Hepatocyte (in vitro differentiated cells): ENCODE results near the gene DBF4B. TPM values are rescaled to one million over a fixed set of nuclear protein-coding genes. Genes with fewer than 3 reads are reported as not detected.
"Not testable (repeated sequence)": the region's sequence is repeated elsewhere in the genome, so short reads cannot be mapped to it uniquely, and the experiment has no call there.

Source experiments
- DNase-seq: peaks from one replicate; pipeline ENCODE4 v3.0.0-alpha.2; 2016; ENCODE audit warnings: low spot score
- H2AFZ ChIP-seq: fragments of 200-600 bp; sonication (generic); 2 replicates; pipeline ENCODE4 v1.6.0; 2016; ENCODE audit warnings: antibody characterized with exemption, mild to moderate bottlenecking
- H3K27ac ChIP-seq: fragments of 200-600 bp; sonication (generic); 2 replicates; pipeline ENCODE4 v1.5.1; 2016; ENCODE audit warnings: mild to moderate bottlenecking
- H3K27me3 ChIP-seq: fragments of 200-600 bp; sonication (generic); 2 replicates; pipeline ENCODE4 v1.6.1; 2016
- H3K36me3 ChIP-seq: fragments of 200-600 bp; sonication (generic); replicated peaks from 2 replicates; pipeline ENCODE4 v1.5.1; 2016; ENCODE audit warnings: low read depth; ENCODE audit not compliant: insufficient read depth
- H3K4me1 ChIP-seq: fragments of 200-600 bp; sonication (generic); 2 replicates; pipeline ENCODE4 v1.5.1; 2016; ENCODE audit warnings: mild to moderate bottlenecking, moderate library complexity; ENCODE audit not compliant: insufficient read depth
- H3K4me2 ChIP-seq: fragments of 200-600 bp; sonication (generic); 2 replicates; pipeline ENCODE4 v1.6.0; 2016
- H3K4me3 ChIP-seq: fragments of 200-600 bp; sonication (generic); 2 replicates; pipeline ENCODE4 v1.5.1; 2016; ENCODE audit warnings: mild to moderate bottlenecking
- H3K79me2 ChIP-seq: fragments of 200-600 bp; sonication (generic); 2 replicates; pipeline ENCODE4 v1.6.0; 2017; ENCODE audit warnings: mild to moderate bottlenecking
- H3K9me2 ChIP-seq: fragments of 200-600 bp; sonication (generic); replicated peaks from 2 replicates; pipeline ENCODE4 v1.6.0; 2017; ENCODE audit warnings: mild to moderate bottlenecking; ENCODE audit not compliant: insufficient read depth
- H3K9me3 ChIP-seq: fragments of 200-600 bp; sonication (generic); 2 replicates; pipeline ENCODE4 v1.5.1; 2016; ENCODE audit warnings: low read depth, mild to moderate bottlenecking
- H4K20me1 ChIP-seq: fragments of 200-600 bp; sonication (generic); 2 replicates; pipeline ENCODE4 v1.6.0; 2016; ENCODE audit warnings: mild to moderate bottlenecking; ENCODE audit not compliant: insufficient read depth, poor library complexity, severe bottlenecking
- EZH2 ChIP-seq: fragments of 200-600 bp; sonication (generic); IDR thresholded peaks from 2 replicates; pipeline ENCODE4 v1.6.1; 2016; ENCODE audit warnings: antibody characterized with exemption, mild to moderate bottlenecking, borderline replicate concordance
- EZH2phosphoT487 ChIP-seq: fragments of 200-600 bp; sonication (generic); IDR thresholded peaks from one replicate; pipeline ENCODE4 v1.6.1; 2018; ENCODE audit warnings: antibody characterized with exemption, mild to moderate bottlenecking, low read depth, moderate library complexity; ENCODE audit not compliant: unreplicated experiment, severe bottlenecking
- WGBS: methylation state at CpG from one replicate; pipeline ENCODE4 v1.1.6; 2016; ENCODE audit warnings: low lambda C conversion rate; ENCODE audit errors: missing lambda C conversion rate; 5-methylcytosine and 5-hydroxymethylcytosine counted together
- polyA plus RNA-seq: library from polyadenylated mRNA; unstranded; fragments of >200 nt; fragmentation: Nextera tagmentation; extraction: Ambion mirVana; gene quantifications from 2 replicates; pipeline ENCODE4 v1.2.1, GENCODE V29; 2016
- total RNA-seq: library from RNA; depleted of rRNA; stranded (reverse); fragments of >200 nt; gene quantifications from 2 replicates; pipeline ENCODE4 v1.2.3, GENCODE V29; 2014
- TF ChIP-seq, protein P1 (sequence below): fragments of 200-600 bp; sonication (generic); IDR thresholded peaks from 2 replicates; pipeline ENCODE4 v1.5.1; 2016; ENCODE audit warnings: antibody characterized with exemption, mild to moderate bottlenecking; ENCODE audit not compliant: poor library complexity

DBF4B gene
- total and polyA plus RNA-seq, 2 experiments from 2014 or later: 3.4 to 4.1 TPM

DNA sequence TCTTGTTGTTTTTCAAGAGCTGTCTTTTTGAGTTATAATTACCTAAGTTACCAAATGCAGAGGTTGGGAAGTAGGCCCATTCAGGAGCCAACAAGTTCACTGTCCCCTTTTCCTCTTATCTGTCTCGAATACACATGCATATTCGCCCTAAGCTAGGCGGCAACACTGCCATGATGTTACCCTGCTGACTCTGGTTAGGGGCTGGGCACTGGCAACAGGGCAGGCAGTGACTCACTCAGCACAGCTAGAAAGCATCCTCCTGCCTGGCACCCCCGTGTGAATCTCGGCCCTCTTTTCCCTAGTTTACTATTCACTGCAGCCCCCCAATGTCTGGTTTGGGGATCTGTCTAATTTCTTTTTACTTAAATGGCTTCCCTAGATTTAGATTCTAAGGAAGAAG, 13.8 kb downstream of the DBF4B start:
- H3K9me2 ChIP-seq: no peaks in the 10 kb centered on the region
- WGBS: 86% methylated on average over 5 of the region's 5 CpGs

DNA sequence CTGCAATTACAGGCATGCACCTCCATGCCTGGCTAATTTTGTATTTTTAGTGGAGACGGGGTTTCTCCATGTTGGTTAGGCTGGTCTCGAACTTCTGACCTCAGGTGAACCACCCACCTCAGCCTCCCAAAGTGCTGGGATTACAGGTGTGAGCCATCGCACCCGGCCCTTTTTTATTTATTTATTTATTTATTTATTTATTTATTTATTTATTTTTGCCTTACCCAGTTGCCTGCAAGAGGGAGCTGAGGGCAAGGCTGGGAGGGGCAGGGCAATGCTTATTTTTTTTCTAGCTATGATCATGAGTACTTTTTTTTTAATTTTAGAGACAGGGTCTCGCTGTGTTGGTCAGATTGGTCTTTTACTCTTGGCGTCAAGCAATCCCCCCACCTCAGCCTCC, 17.7 kb downstream of the DBF4B start:
- H3K4me1 ChIP-seq, H3K27me3 ChIP-seq, H3K36me3 ChIP-seq, H3K79me2 ChIP-seq, H3K4me2 ChIP-seq, H3K9me3 ChIP-seq, H3K9me2 ChIP-seq, H4K20me1 ChIP-seq, DNase-seq, H3K27ac ChIP-seq, H2AFZ ChIP-seq, H3K4me3 ChIP-seq: not testable (repeated sequence)
- 99% methylated on average over 6 of the region's 6 CpGs for WGBS

More for the DNA sequence above, 13.8 kb downstream of the DBF4B start:
- Histone ChIP-seq H2AFZ (no peak overlapping the region), H3K4me2 (no peak overlapping the region), H3K79me2 (no peaks in the 10 kb centered on the region), H3K36me3 (no peaks in the 10 kb centered on the region), H3K4me3 (no peak overlapping the region), H3K27me3 (no peaks in the 10 kb centered on the region), H3K4me1 (no peaks in the 10 kb centered on the region), H4K20me1 (no peaks in the 10 kb centered on the region), H3K27ac (no peak overlapping the region), H3K9me3 (no peaks in the 10 kb centered on the region)
- no peak for DNase-seq
- TF ChIP-seq, protein P1, sequence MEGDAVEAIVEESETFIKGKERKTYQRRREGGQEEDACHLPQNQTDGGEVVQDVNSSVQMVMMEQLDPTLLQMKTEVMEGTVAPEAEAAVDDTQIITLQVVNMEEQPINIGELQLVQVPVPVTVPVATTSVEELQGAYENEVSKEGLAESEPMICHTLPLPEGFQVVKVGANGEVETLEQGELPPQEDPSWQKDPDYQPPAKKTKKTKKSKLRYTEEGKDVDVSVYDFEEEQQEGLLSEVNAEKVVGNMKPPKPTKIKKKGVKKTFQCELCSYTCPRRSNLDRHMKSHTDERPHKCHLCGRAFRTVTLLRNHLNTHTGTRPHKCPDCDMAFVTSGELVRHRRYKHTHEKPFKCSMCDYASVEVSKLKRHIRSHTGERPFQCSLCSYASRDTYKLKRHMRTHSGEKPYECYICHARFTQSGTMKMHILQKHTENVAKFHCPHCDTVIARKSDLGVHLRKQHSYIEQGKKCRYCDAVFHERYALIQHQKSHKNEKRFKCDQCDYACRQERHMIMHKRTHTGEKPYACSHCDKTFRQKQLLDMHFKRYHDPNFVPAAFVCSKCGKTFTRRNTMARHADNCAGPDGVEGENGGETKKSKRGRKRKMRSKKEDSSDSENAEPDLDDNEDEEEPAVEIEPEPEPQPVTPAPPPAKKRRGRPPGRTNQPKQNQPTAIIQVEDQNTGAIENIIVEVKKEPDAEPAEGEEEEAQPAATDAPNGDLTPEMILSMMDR: no peak
- TF ChIP-seq EZH2phosphoT487 (no peak), EZH2 (no peak)

DNA sequence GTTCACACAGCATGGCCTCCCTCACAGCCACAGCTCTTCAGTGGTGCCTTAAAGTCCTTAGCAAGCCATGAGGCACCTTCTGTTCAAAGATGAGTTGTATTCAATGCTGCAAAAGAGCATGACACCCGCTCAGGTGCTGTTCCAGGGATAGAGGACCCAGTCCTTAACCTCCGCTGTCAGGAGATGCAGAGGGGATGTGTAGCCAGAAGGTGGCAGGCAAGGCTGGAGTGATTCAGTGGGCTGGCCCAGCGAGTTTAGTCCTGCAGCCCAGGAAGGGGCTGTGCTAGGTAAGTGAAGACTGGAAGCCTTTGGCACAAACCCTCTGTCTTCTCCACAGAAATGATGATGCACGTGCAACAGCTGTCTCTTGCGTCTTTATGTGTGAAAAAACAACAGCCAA, 25.3 kb downstream of the DBF4B start:
- no peaks in the 10 kb centered on the region for H4K20me1 ChIP-seq
- H3K36me3 ChIP-seq: no peaks in the 10 kb centered on the region
- H3K27me3 ChIP-seq: no peaks in the 10 kb centered on the region
- H3K27ac ChIP-seq: no peak overlapping the region
- 80% methylated on average over 5 of the region's 5 CpGs for WGBS
- no peaks in the 10 kb centered on the region for H3K9me3 ChIP-seq
- no peak overlapping the region for H3K4me2 ChIP-seq
- H3K9me2 ChIP-seq: no peaks in the 10 kb centered on the region
- DNase-seq: peak; percentile 37
- no peak overlapping the region for H2AFZ ChIP-seq
- no peak overlapping the region for H3K4me3 ChIP-seq
- TF ChIP-seq, protein P1: peak; percentile 30
- TF ChIP-seq EZH2phosphoT487 (no peak), EZH2 (no peak)
- no peaks in the 10 kb centered on the region for H3K4me1 ChIP-seq
- H3K79me2 ChIP-seq: no peaks in the 10 kb centered on the region

DNA sequence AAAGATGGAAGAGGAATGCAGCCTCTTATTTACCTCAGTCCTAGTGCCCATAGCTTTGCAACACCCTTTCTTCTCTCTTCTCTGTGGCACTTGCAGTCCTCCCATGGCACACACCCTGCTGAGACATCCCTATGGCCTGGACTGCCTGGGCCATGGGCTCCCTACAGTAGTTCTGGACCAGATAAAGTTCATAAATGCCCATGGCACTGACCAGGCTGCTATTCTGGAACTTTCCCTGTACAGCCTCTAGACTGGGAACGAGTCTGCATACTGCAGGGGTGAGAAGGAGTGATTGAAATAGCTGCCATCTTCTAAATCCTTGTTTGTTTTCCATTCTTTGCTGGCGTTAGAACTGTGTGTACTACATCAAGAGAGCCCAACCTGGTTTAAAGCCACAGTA, 25.8 kb downstream of the DBF4B start:
- Histone ChIP-seq H3K27ac (no peak overlapping the region), H2AFZ (no peak overlapping the region), H3K27me3 (no peaks in the 10 kb centered on the region), H3K9me3 (no peaks in the 10 kb centered on the region), H3K4me2 (no peak overlapping the region), H4K20me1 (no peaks in the 10 kb centered on the region), H3K79me2 (no peaks in the 10 kb centered on the region), H3K4me3 (no peak overlapping the region), H3K4me1 (no peaks in the 10 kb centered on the region), H3K9me2 (no peaks in the 10 kb centered on the region), H3K36me3 (no peaks in the 10 kb centered on the region)
- WGBS: 93% methylated on average over 2 of the region's 2 CpGs
- no peak for DNase-seq
- TF ChIP-seq, protein P1: no peak
- TF ChIP-seq EZH2phosphoT487: no peak
- no peak for TF ChIP-seq EZH2
